NB4 (cell line): Measurements from ENCODE around the gene ATP8B3.
A peak's percentile ranks its signal among the peaks of the same experiment; 100 is the strongest.
"Not testable (repeated sequence)": the region's sequence is repeated elsewhere in the genome, so short reads cannot be mapped to it uniquely, and the experiment has no call there.

Experiments used
- DNase-seq: peaks from one replicate; pipeline ENCODE4 v3.0.0; 2010; ENCODE audit warnings: low read depth
- H3K4me3 ChIP-seq: one replicate; pipeline ENCODE4 v1.5.1; 2011; ENCODE audit warnings: mild to moderate bottlenecking, low read depth, low read length, moderate library complexity
- MYC ChIP-seq: IDR thresholded peaks from 2 replicates; pipeline ENCODE4 v1.6.1; 2011; ENCODE audit warnings: low read depth, low read length
- POLR2A ChIP-seq: IDR thresholded peaks from 2 replicates; pipeline ENCODE4 v1.6.1; 2011; ENCODE audit warnings: mild to moderate bottlenecking; ENCODE audit not compliant: insufficient read length; ENCODE audit errors: extremely low read depth
- TF ChIP-seq, protein P1 (sequence below): IDR thresholded peaks from one replicate; pipeline ENCODE4 v1.5.1; 2012; ENCODE audit warnings: low read depth, low read length
- TF ChIP-seq, protein P2 (sequence below): IDR thresholded peaks from 2 replicates; pipeline ENCODE4 v1.6.1; 2011; ENCODE audit warnings: low read depth, low read length

Gene ATP8B3

DNA sequence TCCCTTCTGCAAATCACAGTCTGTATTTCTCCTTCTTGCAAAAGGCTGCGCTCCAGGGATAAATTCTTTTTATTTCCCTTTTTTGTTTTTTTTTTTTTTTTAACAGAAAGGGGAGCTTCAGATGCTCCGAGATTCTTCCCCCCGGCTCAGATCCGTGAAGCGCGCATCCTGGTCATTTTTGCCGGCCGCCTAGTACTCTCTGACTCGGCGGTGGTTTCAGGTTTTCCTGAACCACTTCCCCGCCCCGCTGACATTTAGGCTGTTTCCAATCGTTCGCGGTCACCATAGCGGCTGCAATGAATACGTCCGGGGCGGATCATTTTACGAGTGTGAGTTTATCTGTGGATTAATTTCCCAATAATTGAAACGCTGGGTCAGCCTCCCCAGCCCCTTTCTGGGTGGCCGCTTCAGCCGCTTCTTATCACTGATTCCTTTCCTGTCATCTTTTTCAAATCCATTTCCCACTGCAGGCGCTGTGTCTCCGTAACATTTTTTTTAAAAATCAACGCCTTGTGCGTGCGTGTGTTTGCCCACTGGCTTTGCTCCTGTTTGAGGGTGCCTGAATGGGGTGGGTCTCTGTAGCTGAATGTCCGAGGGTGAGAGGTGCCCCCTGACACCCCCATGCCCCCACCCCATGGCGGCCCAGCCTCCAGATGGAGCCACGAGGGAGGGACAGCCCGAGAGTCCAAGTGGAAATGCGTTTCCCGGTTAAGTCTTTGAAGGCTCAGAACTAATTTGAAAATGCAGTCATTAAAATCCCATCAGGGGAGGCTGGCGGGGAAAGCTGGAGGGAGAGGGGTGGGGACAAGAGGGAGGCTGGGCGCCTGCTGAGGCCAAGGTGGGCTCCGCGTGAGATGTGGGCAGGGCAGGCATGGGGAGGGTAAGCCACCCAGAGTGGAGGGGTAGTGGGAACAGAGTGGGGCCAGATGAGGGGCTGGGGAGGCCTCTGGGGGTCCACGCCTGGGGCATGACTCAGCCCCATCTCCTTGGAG, 48.1 kb downstream of the ATP8B3 start:
- TF ChIP-seq, protein P1, sequence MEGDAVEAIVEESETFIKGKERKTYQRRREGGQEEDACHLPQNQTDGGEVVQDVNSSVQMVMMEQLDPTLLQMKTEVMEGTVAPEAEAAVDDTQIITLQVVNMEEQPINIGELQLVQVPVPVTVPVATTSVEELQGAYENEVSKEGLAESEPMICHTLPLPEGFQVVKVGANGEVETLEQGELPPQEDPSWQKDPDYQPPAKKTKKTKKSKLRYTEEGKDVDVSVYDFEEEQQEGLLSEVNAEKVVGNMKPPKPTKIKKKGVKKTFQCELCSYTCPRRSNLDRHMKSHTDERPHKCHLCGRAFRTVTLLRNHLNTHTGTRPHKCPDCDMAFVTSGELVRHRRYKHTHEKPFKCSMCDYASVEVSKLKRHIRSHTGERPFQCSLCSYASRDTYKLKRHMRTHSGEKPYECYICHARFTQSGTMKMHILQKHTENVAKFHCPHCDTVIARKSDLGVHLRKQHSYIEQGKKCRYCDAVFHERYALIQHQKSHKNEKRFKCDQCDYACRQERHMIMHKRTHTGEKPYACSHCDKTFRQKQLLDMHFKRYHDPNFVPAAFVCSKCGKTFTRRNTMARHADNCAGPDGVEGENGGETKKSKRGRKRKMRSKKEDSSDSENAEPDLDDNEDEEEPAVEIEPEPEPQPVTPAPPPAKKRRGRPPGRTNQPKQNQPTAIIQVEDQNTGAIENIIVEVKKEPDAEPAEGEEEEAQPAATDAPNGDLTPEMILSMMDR = no peak
- TF ChIP-seq, protein P2, sequence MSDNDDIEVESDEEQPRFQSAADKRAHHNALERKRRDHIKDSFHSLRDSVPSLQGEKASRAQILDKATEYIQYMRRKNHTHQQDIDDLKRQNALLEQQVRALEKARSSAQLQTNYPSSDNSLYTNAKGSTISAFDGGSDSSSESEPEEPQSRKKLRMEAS = no peak
- no peak for TF ChIP-seq POLR2A
- no peak for TF ChIP-seq MYC
- no peak overlapping the region for H3K4me3 ChIP-seq
- peak; percentile 43 for DNase-seq

DNA sequence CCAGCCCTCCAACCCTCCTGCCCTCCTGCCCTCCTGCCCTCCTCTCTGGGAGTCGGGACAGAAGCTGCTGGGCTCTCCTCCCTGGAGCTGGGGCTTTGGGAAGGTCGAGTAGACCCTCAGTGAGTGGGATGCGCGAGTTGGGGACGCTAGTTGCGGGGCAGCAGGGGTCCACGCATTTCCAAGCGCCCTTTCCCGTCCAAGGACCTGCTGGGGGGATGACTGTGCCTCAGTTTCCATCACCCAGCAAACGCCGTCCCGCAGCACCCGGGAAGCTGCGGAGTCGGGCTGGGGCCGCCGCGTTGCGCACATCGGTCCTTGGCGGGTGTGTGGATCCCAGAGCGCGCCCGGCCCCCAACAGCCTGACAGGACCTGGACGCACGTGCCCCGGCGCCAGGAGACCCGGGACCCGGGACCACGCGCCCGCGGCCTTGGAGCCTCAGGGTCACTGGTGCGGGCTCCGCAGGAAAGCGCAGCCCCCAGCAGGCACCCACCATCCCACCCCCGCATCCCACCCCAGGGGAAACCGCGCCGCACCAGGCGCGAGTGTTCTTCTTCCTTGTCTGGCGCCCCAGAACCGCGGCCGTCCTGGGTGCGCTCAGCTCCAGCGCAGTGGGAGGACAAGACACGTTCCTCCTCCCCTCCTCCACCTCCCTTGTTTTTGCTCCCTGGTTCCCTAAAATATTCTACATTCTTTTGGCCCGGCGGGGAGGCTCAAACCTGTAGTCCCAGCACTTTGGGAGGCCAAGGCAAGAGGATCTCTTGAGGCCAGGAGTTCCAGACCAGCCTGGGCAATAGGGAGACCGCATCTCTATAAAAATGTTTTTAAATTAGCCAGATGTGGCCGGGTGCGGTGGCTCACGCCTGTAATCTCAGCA, 49.6 kb downstream of the ATP8B3 start:
- no peak overlapping the region for H3K4me3 ChIP-seq
- no peak for DNase-seq
- TF ChIP-seq POLR2A (no peak), MYC (no peak)
- TF ChIP-seq, protein P2 = no peak
- TF ChIP-seq, protein P1 = no peak

DNA sequence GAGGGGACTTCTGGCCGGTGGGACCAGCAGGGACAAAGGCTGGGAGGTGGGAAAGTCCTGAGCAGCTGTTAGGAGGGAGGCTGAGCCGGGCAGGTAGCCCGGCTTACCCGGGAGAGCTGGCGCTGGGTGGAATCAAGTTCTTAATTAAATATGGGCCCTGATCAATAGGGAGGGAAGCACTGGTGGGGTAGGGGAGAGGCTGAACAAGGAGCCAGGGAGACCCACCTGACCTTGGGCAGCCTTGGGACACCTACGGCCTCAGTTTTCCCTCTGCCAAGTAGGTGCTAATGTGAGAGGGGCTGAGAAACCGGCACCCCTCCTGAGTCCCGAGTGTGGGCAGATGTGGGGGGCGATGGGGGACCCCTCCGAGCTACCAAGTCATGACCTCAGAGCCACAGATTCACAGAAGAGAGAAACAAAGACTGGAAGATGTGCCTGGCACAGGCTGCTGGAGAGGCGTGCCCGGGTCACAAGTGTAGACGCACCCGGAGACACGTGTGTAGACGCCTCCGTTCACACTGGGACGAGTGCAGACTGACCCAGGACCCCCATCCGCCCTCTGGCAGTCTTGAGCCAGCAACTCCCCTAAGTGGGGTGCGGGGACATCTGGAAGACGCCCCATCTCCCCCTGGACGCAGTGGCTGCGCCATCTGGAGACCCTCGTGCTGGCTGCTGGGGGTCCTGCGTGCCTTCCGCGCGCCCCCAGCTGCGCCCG, 50.4 kb downstream of the ATP8B3 start:
- no peak overlapping the region for H3K4me3 ChIP-seq
- TF ChIP-seq, protein P1 = no peak
- TF ChIP-seq, protein P2 = no peak
- no peak for TF ChIP-seq MYC
- TF ChIP-seq POLR2A = no peak

DNA sequence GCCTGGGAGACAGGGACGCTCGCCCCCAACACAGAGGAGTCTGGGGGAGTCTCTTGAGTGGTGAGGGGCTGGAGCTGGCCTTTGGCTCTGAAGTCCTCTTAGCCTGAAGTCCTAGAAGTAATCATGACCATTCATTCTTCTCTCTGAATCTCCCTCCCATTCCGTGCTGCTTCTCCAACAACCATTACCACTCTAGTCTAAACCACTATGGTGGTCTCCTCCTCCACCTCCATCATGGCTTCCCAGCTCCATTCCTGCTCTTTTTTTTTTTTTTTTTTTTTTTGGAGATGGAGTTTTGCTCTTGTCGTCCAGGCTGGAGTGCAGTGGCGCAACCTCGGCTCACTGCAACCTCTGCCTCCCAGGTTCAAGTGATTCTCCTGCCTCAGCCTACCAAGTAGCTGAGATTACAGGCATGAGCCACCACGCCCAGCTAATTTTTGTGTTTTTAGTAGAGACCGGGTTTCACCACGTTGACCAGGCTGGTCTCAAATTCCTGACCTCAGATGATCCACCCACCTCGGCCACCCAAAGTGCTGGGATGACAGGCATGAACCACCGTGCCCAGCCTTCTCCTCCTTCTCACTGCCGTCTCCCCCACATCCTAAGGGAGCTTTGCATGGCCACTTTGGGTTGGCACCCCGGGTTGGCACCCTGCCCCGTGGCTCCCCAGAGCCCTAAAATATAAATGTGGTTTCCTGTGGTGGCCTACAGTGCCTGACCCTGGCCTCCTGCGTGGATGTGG, 51.1 kb downstream of the ATP8B3 start:
- not testable (repeated sequence) for DNase-seq, H3K4me3 ChIP-seq

More for the DNA sequence above, 50.4 kb downstream of the ATP8B3 start:
- no peak for DNase-seq

DNA sequence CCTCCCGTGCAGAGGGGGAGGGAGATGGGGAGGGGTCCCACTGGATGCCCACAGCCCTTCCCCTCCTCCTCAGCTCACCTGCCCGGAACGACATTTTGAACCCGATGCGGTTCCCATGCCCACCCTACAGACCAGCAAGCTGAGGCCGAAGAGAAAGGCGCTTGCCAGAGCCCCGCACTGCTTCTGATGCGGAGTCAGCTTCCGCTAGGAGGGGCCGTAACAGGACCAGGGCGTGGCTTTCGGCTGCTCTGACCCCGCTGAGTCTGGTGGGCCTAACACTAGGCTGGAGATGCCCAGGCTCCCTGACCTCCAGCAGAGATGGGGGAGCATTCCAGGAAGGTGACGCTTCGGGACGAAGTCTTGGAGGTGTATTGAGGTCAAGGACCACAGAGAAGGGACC, 52.1 kb downstream of the ATP8B3 start:
- TF ChIP-seq POLR2A = no peak
- TF ChIP-seq, protein P1 = no peak
- TF ChIP-seq, protein P2 = no peak
- no peak for TF ChIP-seq MYC
- no peak for DNase-seq
- H3K4me3 ChIP-seq = no peak overlapping the region
